Embryonic facial prominence (tissue), 1 donor: ENCODE data around the gene CCL2.

Experiments
- DNase-seq: peaks from one replicate; pipeline ENCODE4 v3.0.0-alpha.2; 2016; ENCODE audit errors: extremely low spot score

Gene CCL2

DNA sequence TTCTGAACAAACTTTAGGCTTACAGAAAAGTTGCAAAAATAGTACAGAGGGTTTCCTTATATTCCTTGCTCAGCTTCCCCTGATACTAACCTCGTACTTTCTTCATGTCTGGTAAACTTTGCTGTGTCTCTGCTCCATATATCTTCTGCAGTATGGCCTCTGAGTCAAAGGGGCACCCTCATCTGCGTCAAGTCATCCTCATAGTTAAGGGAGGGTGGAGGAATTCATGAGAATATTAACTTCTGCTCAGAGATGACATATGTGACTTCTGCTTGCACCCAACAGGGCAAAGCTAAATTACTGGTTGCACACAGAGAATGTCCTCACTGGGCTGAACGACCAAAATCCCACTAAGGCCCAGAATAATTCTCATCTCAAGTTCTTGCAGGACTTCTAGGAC, 10.6 kb downstream of the CCL2 start:
- DNase-seq = no peak

DNA sequence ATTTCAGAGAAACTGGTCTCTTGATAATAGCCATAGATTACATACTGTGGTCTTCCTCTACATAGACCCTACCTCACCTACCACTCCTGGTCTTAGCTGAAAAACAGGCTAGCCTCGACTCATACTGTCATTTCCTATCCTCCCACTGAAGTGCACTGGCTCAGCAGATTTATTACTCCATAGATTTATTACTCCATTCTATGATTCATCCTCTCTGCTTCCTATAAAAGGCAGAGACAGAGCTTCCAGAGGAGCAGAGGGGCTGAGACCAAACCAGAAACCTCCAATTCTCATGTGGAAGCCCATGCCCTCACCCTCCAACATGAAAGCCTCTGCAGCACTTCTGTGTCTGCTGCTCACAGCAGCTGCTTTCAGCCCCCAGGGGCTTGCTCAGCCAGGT, 14.9 kb downstream of the CCL2 start, which contains the start of gene CCL7:
CCL7 (plus strand) TSS at position 253 of the 400 bp plus-strand sequence; CDS start at position 323, 70 bp downstream.
- no peak for DNase-seq

DNA sequence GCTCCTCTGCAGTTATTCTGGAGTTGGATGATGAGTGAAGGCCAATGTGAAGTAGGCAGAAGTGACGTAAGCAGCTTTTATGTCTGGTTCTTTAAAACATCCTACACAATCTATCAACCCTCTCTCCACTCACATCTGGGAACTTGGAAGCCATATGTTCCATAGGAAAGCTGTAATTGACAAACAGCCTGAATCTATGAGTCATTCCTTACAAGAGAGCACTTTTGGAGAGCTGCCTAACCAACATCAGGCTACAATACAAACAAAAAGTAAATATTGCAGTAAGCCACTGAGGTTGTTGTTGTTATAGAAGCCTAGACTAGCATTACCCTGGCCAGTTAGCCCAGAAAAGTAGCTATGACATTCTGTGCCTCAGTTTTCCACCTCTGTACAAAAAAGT, 20.8 kb downstream of the CCL2 start:
- DNase-seq = peak; percentile 42

DNA sequence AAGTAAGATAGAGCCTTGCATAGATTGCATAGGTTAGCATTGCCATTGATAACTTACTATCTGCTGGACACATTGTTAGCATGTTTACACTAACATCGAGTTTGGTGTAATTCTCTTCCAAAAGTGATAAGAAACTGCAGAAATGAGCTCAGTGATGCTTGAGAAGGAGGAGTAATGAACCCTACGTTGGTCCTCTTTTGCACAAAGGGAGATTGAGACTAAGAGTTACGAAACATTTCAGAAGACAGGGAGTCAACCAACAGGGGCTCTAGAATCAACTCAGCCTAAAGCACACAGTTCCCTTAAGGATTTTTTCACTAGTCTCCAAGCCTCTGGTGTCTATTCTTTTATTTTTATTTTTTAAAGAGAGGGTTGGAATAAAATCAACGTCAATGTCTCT, 21.7 kb downstream of the CCL2 start:
- no peak for DNase-seq

DNA sequence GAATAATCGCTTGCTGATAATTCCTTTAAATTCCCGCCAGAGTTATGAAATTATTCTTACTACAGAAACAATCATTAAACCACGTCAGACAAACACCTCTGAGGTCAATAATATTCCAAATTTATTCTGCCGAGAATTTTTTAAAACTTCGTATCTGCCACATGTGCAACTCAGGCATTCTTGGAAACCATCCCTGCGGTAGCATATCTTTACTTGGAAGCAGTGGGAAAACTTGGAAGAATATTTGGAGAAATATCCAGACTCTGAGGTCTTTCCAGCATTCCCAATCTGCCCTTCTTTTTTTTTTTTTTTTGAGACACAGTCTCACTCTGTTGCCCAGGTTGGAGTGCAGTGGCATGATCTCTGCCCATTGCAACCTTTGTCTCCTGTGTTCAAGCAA, 28.5 kb downstream of the CCL2 start:
- no peak for DNase-seq

DNA sequence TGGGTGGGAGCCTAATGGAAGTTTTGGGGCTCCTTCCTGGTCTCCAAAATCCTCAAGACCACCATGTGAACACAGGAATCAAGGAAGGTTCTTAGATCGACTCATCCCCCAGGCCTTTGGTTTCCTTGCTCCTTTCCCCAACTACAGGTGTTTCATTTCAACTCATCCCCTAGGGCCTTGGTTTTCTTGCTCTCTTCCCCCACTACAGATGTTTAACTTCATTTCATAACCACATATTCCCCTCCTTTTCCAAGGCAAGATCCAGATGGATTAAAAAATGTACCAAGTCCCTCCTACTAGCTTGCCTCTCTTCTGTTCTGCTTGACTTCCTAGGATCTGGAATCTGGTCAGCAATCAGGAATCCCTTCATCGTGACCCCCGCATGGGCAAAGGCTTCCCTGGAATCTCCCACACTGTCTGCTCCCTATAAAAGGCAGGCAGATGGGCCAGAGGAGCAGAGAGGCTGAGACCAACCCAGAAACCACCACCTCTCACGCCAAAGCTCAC, 30.3 kb downstream of the CCL2 start, which contains the start of gene CCL11:
CCL11 (plus strand) TSS at position 457 of the 507 bp plus-strand sequence. CDS start 67 bp downstream, outside the sequence.
- no peak for DNase-seq

DNA sequence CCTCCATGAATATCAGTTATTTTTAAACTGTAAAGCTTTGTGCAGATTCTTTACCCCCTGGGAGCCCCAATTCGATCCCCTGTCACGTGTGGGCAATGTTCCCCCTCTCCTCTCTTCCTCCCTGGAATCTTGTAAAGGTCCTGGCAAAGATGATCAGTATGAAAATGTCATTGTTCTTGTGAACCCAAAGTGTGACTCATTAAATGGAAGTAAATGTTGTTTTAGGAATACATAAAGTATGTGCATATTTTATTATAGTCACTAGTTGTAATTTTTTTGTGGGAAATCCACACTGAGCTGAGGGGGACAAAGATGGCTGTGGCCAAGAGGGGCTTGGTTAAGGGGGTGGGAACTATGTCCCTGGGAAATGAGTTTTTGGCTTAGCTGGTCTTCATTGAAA, 32.8 kb downstream of the CCL2 start:
- no peak for DNase-seq

DNA sequence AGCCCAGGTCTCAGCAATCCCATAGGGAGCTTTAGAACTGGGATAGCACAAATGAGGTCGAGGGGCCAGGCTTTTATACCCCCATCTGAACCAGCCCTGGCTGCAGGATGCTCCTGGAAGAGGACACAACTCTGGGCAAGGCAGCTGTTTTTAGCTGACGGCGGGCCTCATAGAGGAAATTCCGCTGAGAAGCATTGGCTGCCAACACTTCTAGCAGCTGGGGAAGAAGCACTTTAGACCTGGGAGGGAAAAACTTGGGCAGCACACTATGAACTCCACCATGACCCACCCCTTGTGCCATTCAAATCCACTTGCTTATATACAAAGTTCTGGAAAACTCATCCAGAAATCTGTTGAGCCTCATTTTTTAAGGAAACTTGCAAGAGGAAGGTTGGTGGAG, 35.5 kb downstream of the CCL2 start:
- no peak for DNase-seq

DNA sequence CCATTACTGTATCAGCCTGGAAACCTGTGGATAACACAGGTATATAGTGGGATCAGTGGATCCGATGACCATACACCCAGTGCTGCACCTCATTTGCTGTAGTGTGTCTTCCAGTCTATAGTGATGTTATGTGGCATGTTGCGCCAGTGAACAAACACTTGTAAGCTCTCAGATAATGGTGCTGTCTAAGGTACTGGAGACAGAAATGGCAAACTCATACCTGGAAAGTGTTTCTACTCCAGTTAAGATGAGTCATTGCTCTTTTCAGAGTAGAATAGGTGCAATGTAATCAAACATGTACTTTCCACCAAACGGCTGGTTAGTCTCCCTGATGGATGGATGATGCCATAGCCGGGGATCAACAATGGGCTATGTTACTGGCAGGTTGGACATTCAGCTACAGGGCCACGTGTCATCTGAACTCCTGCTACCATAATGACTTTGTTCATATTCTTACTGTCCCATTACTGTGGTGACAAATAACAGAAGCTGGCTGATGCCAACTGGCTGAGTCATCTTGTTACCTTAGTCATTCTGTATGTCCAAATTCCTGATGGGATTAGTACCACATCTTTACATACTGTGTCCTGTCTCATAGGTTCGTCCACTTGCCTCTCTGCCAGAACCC, 36.8 kb downstream of the CCL2 start:
- DNase-seq = no peak

DNA sequence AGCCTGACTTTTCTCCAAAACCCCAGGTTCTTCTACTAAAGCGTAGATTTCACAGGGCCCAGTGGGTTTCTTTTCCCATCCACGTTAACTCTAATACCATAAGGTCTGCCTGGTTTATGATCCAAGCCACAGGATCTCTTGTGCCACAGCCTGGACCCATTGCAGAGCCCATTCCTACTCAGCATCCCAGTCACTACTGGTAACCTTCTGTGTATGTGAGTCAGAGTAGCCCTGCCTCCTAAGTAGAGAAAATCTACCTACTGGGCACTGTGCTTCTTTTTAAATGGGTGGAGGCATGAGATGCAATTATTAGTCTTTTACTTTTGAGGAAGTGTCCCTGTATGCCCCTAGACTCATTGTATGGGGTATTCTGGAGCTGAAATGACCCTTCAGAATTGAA, 43.9 kb downstream of the CCL2 start:
- DNase-seq = no peak

DNA sequence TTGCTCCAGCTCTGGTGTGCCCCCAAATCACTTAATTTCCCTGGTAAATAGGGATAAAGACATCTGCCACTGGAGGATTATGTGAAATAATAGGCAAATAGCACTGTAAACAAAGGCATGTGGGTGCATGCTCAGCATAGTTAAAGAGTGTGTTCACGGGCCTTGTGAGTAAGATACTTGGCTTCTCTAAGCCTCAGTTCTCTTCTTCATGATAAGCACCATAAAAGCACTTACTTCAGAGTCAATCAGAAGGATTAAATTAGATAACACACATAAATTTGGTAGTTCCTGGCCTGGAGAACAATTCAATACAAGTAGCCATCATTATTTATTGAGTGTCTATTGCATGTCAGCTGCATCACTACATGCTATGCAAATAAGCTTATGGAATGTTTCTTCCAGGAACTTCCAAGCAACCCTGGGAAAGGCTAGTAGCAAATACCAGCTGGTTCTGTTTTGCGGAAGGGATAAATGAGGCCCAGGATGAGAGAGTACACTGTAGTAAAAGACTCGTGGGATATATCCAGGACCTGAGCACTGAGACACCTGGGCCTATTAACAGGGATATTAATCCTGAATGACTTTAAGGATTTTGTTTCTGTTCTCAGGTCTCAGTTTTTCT, 45.0 kb downstream of the CCL2 start:
- no peak for DNase-seq

DNA sequence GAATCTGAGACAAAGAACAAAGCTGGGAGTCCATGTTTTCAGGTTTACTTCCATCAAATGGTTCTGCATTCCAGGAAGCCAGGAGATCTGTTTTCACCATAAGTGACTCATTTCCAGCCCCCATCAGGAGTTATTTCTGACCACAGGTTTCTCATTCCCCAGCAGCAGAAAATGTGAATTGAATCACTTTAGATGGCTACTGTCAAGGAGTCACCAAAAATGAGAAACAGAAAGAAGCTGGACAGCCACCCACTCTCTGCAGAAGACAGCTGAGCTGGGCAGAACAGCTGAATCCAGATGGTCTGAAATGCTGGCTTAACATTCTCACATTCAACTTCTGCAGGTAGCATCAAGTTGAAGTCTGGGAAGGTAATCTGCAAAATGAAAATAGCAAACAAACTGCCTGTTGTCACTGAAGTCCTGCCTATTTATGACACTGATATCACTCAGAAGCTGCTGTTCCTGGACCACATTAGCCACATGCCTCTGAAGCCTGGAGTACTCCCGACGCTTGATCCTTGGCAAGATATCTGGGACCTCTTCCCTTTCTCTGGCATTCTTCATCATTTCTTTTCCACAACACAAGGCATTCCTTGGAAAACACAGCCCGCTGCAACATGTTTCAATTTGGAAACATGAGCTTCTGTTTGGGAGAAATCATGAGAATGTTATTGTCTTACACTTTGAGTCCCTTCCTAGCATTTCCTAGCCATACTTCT, 45.7 kb downstream of the CCL2 start:
- DNase-seq = no peak

DNA sequence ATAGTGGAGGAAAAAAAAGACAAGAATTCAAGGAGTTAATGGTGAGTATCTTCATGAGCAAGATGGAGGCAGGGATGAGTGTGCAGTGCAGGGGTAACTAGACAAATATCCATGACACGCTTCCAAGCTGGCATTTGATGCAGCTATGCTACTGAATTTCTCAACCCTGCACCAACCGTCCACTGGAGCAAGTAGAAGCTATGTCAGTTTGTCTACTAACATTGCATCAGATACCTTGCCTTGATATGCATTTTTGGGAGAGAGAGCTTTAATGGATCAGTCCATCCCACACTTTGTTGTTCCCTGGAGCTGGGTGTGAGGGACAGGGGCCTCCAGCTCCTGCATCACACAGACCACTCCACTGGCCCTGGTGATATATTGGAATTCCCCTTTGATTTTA, 46.9 kb downstream of the CCL2 start:
- no peak for DNase-seq

DNA sequence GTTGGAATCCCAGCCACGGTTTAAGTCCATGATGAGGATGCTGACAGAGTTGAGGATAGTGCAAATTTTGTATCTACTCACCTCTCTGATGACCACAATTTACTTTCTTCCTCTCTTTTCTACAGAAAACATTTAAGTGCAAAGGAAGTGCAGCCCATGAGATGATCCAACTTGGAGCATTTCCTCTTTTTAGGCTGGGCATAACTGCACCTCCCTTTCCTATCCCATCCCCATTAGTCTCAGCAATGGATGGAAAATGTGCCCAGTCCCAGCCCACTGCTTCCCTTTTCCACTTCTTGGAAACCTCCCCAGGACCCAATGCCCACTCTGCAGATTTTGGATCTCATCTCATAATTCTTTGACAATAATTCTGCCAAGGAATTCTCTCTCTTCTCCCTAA, 47.6 kb downstream of the CCL2 start:
- DNase-seq = no peak

DNA sequence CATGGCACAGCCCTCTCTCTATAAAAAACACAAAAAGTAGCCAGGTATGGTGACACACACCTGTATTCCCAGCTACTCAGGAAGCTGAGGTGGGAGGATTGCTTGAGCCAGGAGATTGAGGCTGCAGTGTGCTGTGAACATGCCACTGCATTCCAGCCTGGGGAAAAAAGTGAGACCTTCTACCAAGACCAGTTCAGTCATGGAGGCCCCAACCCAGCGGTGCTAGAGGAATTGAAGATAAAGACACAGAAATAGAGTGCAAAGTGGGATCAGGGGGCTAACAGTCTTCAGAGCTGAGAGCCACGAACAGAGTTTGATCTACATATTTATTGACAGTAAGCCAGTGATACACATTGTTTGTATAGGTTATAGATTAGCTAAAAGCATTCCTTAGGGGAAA, 48.5 kb downstream of the CCL2 start:
- no peak for DNase-seq

DNA sequence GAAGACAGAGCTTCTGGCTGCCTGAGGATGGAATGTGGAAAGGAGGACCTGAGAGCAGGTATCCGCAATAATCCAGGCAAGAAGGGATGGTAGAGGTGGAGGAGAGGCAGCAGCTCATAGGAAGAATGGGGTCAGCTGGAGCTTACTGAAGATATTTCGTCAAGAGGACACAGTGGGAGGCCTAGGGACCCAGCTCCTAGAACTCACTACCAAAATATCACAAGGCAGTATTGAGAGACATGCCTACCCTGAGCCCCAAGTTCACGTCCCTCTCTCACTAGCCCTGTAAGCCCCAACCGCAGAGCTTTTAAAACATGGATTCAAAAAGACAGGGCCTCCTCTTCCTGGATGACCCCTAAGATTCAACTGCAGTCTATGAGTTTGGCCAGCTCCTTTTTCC, 50.0 kb downstream of the CCL2 start:
- no peak for DNase-seq

DNA sequence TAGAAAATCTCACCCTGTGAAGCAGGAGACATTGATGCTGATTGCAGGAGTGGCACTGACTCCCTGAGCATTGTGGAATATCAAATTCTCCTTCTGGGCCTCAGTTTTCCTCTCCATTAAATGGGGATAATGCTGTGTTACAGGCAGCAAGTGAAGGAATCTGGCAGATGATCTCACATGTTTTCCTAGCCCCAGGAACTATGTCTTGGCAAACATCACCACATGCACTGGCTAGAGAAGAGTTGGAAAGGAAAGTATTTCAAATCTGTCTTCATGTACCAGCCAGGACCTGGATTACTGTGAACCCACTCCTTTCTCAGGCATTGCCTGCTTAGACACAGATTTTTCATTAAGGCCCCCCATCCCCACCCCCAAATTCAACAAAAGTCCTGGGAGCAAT, 50.5 kb downstream of the CCL2 start:
- no peak for DNase-seq

DNA sequence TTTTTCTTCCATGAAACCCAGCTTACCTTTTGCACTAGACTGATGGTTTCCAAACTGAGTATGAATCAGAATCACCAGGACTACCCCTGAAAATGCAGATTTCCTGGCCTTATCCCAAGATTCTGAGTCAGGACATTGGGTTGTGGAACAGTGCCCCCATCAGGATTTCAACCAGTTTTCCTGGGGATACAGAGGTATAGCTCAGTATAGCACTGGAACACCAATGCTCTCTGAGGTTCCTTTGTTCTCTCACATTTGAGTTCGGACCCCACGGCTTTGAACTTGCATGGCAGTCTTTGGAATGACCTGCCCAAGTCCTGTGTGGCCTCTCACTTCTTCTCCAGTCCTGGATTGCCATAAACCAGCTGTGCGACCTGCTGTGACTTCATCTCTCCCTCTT, 51.4 kb downstream of the CCL2 start:
- DNase-seq = no peak
